Activated CD8-positive, alpha-beta memory T cell treated with anti-CD3 and anti-CD28 coated beads, Interleukin-2, amount 50 U/mL, for 1 hour (primary cell): ENCODE data around the gene SRP54.
"Not testable (repeated sequence)": the region's sequence is repeated elsewhere in the genome, so short reads cannot be mapped to it uniquely, and the experiment has no call there.

ENCODE experiments used
- DNase-seq: peaks from one replicate; pipeline ENCODE4 v3.0.0-alpha.2; 2020; ENCODE audit errors: extremely low read depth

Gene SRP54

GRCh38 chr14:34982421-34983147 lies at the start of gene SRP54:
Gene SRP54, plus strand, starts transcription at chr14:34982992. Its CDS starts 13,718 bp downstream, at chr14:34996710.
- DNase-seq = peak; percentile 99

GRCh38 chr14:34933301-34933700 lies 49.5 kb upstream of the SRP54 start:
- no peak for DNase-seq

GRCh38 chr14:34935488-34935887 lies 47.3 kb upstream of the SRP54 start:
- no peak for DNase-seq

GRCh38 chr14:34937442-34937841 lies 45.4 kb upstream of the SRP54 start:
- no peak for DNase-seq

GRCh38 chr14:34937876-34938275 lies 44.9 kb upstream of the SRP54 start:
- no peak for DNase-seq

GRCh38 chr14:34943506-34943905 lies 39.3 kb upstream of the SRP54 start:
- no peak for DNase-seq

GRCh38 chr14:34944744-34945143 lies 38.0 kb upstream of the SRP54 start:
- no peak for DNase-seq

GRCh38 chr14:34946699-34947098 lies 36.1 kb upstream of the SRP54 start:
- DNase-seq = no peak

GRCh38 chr14:34951286-34951685 lies 31.5 kb upstream of the SRP54 start:
- DNase-seq = no peak

GRCh38 chr14:34956931-34957330 lies 25.9 kb upstream of the SRP54 start:
- no peak for DNase-seq

GRCh38 chr14:34957771-34958286 lies 25.0 kb upstream of the SRP54 start:
- DNase-seq = no peak

- not testable (repeated sequence) for DNase-seq
Measured at GRCh38 chr14:34962106-34962505, 20.7 kb upstream of the SRP54 start.

GRCh38 chr14:34964977-34965764 lies 17.6 kb upstream of the SRP54 start:
- DNase-seq = no peak

GRCh38 chr14:34965912-34966311 lies 16.9 kb upstream of the SRP54 start:
- no peak for DNase-seq

- no peak for DNase-seq
Measured at GRCh38 chr14:34966413-34966812, 16.4 kb upstream of the SRP54 start.

GRCh38 chr14:34970665-34971064 lies 12.1 kb upstream of the SRP54 start:
- no peak for DNase-seq

- no peak for DNase-seq
Measured at GRCh38 chr14:34971381-34971780, 11.4 kb upstream of the SRP54 start.

GRCh38 chr14:34971801-34972200 lies 11.0 kb upstream of the SRP54 start:
- DNase-seq = no peak

GRCh38 chr14:34978444-34978843 lies 4.3 kb upstream of the SRP54 start:
- DNase-seq = no peak

- no peak for DNase-seq
Measured at GRCh38 chr14:34980337-34980900, 2.4 kb upstream of the SRP54 start.

GRCh38 chr14:34981743-34982420 lies 910 bp upstream of the SRP54 start:
- DNase-seq = peak; percentile 0

GRCh38 chr14:34983148-34983760 lies 462 bp downstream of the SRP54 start:
- no peak for DNase-seq
